Umbilical cord (tissue), 2 donors: Measurements from ENCODE around the gene LRP5. TPM values are rescaled to one million over a fixed set of nuclear protein-coding genes. Genes with fewer than 3 reads are reported as not detected.
A peak's percentile ranks its signal among the peaks of the same experiment; 100 is the strongest.
"Not testable (repeated sequence)": the region's sequence is repeated elsewhere in the genome, so short reads cannot be mapped to it uniquely, and the experiment has no call there.

Experiments
- DNase-seq: peaks from one replicate; pipeline ENCODE4 v3.0.0-alpha.2; 2015; ENCODE audit warnings: low spot score
- total RNA-seq: library from RNA; depleted of rRNA; stranded (reverse); fragments of >200 nt; gene quantifications from one replicate; pipeline ENCODE4 v1.2.3, GENCODE V29; 2014; ENCODE audit warnings: low replicate concordance; ENCODE audit not compliant: insufficient read depth

Gene LRP5
- total RNA-seq, 1 donor from 2014 or later: 50.6 TPM

DNA sequence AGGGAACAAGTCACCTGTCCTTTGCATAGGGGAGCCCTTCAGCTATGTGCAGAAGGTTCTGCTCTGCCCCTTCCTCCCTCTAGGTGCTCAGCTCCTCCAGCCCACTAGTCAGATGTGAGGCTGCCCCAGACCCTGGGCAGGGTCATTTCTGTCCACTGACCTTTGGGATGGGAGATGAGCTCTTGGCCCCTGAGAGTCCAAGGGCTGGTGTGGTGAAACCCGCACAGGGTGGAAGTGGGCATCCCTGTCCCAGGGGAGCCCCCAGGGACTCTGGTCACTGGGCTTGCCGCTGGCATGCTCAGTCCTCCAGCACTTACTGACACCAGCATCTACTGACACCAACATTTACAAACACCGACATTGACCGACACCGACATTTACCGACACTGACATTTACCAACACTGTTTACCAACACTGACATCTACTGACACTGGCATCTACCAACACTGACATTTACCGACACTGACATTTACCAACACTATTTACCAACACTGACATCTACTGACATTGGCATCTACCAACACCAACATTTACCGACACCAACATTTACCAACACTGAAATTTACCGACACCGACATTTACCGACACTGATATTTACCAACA lies 76.3 kb downstream of the LRP5 start:
- DNase-seq: no peak

GRCh38 chr11:68390315-68390714 lies 77.9 kb downstream of the LRP5 start:
- no peak for DNase-seq

- DNase-seq: no peak
Observed at GRCh38 chr11:68392822-68393221, 80.4 kb downstream of the LRP5 start.

DNA sequence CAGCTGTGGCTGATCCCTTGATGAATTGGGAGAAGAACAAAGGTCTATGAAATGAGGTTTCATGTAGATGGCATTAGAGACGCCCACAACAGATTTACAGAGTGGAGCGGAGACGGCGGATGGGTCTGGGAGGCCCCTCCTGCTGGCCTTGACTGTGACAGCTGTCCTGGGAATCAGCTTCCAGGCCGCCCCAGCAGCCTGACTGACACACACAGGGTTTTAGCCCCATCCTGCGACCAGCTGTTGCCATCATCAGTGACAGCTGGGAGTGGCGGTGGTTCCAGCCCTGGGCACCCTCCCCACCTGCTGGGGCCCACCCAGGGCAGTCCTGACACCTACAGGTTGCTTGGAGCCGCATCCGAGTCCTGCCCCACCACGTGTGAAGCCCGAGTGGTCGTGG lies 84.1 kb downstream of the LRP5 start:
- no peak for DNase-seq

DNA sequence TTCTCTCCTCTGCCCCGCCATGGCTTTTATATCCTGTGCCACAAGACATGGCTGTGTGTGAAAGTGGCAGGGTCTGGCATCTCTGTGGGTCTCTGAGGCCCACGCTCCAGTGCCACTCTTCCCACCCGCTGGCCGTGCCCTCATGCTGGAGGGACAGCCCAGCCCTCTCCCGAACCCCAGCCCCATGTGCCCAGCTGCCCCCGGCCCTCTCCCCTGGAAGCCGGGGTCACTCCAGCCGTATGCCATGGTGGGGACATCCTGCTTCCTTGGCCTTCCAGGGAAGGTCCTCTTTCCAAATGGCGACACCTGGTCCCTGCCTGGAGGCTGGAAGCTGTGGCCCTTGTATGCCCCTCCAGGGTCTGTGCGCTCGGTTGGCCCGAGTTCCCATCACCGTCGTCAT lies 84.9 kb downstream of the LRP5 start:
- DNase-seq: no peak

DNA sequence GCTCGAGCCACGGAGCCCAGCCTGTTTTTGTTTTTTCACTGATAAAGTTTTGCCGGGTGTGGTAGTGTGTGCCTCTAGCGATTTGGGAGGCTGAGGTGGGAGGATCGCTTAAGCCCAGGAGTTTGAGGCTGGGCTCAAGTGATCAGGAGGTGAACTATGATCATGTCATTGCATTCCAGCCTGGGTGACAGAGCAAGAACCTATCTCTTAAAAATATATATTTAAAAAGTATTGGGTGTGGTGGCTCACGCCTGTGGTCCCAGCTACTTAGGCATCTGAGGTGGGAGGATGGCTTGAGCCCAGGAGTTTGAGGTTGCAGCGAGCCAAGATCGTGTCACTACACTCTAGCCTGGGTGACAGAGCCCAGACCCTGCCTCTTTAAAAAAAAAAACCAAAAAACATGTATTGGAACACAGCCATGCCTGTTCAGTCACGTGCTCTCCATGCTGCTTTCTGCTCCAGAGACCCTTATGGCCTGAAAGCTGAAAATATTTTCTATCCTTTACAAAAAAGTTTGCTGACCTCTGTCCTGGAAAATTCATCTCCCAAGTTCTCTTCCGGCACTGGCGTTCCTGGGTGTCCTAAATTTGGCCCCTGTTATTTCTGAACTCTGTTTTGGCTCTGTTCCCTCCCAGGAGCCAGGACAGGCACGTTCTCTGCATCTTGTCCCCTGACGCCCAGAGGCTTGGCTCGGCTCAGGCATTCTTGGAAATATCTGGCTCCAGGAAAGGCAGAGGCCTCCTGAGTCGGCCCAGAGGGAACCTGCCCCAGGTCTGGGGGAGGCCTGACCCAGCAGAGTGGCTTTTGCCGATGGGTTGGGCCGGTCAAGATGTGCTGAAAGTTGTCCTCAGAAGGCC lies 86.8 kb downstream of the LRP5 start:
- DNase-seq: peak; percentile 78

DNA sequence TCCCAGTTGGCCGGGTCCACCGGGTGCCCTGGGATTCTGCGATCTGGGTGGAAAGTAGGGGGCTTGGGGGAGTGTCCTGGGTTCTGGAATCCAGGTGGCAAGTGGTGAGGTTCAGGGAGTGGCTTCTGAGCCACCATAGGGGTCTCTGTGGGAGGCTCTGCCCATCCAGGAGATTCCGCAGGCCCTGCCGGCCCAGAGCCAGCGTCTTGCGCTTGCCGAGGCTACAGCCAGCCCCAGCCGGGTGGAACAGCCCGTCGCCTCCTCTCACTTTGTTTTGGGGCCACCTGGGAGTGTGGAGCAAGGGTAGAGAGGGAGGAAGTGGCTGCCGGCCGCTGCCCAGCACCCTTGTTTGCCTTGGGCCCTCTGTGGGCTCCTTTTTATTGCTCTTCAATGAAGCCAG lies 87.5 kb downstream of the LRP5 start:
- DNase-seq: no peak

GRCh38 chr11:68400584-68400983 lies 88.2 kb downstream of the LRP5 start:
- not testable (repeated sequence) for DNase-seq

GRCh38 chr11:68401856-68402255 lies 89.5 kb downstream of the LRP5 start:
- DNase-seq: no peak

DNA sequence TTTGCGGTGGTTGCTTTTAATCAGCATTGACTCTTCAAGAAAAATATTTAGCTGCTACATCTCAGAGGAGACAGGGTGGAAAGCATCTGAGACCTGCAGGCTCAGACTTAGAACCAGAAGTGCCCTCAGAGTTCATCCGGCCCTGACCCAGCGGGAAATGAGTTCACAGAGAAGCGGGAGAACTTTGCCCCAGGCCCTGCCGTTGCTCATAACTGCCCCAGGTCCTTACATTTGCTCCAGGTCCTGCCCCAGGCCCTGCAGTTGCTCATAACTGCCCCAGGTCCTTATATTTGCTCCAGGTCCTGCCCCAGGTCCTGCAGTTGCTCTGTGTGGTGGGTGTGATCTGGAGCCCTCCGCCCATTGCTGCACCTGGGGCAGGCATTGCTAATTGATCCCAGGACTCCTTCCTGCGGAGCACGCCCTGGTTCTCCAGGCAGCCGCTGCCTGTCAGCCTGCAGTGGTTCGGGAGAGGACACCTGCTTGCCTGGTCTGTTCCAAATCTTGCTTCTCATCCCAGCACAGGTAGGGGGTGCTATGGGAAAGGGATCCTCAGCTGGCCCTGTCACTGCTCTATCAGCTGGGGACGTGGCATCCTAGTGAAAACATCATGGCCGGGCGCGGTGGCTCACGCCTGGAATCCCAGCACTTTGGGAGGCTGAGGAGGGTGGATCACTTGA lies 90.1 kb downstream of the LRP5 start:
- DNase-seq: no peak

DNA sequence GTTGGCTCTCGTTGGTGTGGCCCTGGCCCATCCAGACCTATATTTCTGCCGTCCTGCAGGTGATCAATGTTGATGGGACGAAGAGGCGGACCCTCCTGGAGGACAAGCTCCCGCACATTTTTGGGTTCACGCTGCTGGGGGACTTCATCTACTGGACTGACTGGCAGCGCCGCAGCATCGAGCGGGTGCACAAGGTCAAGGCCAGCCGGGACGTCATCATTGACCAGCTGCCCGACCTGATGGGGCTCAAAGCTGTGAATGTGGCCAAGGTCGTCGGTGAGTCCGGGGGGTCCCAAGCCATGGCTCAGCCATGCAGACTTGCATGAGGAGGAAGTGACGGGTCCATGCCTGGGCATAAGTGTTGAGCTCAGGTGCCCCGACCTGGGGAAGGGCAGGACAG lies 91.0 kb downstream of the LRP5 start:
- DNase-seq: no peak

DNA sequence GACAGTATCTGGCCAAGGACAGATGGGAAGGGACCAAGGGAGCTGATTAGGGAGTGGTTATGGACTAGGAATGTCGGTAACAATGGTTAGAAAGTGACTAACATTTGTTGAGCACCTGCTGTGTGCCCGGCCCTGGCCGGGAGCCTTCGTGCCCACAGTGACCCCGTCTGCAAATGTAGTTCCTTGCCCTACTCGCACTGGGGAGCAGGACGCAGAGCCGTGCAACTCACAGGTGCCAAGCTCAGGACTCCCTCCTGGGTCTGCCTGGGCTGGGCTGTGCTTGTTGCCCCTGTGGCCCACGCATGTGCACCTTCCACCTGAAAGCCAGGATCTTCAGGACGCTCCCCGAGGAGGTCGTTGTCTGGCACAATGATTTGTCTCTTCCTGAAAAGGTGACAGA lies 91.4 kb downstream of the LRP5 start:
- no peak for DNase-seq

DNA sequence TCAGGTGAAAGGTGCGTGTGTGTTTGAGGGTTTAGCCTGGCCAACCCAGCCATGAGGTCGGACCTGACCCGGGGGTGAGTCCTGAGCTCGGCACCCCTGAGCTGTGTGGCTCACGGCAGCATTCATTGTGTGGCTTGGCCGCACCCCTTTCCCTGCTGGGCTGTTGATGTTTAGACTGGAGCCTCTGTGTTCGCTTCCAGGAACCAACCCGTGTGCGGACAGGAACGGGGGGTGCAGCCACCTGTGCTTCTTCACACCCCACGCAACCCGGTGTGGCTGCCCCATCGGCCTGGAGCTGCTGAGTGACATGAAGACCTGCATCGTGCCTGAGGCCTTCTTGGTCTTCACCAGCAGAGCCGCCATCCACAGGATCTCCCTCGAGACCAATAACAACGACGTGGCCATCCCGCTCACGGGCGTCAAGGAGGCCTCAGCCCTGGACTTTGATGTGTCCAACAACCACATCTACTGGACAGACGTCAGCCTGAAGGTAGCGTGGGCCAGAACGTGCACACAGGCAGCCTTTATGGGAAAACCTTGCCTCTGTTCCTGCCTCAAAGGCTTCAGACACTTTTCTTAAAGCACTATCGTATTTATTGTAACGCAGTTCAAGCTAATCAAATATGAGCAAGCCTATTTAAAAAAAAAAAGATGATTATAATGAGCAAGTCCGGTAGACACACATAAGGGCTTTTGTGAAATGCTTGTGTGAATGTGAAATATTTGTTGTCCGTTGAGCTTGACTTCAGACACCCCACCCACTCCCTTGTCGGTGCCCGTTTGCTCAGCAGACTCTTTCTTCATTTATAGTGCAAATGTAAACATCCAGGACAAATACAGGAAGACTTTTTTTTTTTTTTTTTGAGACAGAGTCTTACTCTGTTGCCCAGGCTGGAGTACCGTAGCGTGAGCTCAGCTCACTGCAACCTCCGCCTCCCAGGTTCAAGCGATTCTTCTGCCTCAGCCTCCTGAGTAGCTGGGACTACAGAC lies 94.2 kb downstream of the LRP5 start:
- DNase-seq: no peak

DNA sequence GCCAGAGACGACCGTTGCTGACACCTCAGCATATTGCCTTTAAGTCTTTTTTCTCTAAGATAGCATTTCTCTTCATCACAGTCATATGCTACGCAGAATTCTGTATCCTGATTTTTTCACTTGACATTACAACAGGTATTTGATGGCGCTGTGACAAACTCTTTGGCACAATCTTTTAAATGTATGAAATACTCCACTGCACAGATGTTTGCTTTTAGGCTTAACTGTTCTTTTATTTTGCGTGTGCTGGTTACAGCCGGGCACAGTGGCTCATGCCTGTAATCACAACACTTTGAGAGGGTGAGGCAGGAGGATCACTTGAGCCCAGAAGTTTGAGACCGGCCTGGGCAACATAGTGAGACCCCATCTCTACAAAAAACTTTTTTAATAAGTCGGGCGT lies 96.1 kb downstream of the LRP5 start:
- no peak for DNase-seq

DNA sequence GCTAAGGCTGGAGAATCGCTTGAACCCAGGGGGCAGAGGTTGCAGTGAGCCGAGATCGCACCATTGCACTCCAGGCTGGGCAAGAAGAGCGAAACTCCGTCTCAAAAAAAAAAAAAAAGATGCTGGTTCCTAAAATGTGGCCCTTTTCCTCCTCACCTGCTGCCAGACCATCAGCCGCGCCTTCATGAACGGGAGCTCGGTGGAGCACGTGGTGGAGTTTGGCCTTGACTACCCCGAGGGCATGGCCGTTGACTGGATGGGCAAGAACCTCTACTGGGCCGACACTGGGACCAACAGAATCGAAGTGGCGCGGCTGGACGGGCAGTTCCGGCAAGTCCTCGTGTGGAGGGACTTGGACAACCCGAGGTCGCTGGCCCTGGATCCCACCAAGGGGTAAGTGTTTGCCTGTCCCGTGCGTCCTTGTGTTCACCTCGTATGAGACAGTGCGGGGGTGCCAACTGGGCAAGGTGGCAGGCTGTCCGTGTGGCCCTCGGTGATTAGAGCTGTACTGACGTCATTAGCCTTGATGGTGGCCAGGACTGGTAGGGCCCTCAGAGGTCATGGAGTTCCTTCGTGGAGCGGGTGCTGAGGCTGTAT lies 97.5 kb downstream of the LRP5 start:
- DNase-seq: no peak

DNA sequence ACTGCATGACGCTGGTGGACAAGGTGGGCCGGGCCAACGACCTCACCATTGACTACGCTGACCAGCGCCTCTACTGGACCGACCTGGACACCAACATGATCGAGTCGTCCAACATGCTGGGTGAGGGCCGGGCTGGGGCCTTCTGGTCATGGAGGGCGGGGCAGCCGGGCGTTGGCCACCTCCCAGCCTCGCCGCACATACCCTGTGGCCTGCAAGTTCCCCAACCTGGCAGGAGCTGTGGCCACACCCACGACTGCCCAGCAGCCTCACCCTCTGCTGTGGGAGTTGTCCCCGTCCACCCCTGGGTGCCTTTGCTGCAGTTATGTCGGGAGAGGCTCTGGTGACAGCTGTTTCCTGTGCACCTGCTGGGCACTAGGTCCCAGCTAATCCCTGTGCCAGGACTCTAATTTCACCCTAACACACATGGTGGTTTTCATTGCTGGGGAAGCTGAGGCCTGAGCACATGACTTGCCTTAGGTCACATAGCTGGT lies 99.2 kb downstream of the LRP5 start:
- no peak for DNase-seq

- no peak for DNase-seq
Observed at GRCh38 chr11:68412593-68413475, 100.4 kb downstream of the LRP5 start.

DNA sequence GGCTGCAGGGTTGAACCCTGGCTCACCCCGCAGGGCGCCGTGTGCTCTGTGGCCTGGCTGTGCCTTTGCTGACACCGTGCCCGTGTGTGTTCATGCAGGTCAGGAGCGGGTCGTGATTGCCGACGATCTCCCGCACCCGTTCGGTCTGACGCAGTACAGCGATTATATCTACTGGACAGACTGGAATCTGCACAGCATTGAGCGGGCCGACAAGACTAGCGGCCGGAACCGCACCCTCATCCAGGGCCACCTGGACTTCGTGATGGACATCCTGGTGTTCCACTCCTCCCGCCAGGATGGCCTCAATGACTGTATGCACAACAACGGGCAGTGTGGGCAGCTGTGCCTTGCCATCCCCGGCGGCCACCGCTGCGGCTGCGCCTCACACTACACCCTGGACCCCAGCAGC lies 101.2 kb downstream of the LRP5 start:
- no peak for DNase-seq

DNA sequence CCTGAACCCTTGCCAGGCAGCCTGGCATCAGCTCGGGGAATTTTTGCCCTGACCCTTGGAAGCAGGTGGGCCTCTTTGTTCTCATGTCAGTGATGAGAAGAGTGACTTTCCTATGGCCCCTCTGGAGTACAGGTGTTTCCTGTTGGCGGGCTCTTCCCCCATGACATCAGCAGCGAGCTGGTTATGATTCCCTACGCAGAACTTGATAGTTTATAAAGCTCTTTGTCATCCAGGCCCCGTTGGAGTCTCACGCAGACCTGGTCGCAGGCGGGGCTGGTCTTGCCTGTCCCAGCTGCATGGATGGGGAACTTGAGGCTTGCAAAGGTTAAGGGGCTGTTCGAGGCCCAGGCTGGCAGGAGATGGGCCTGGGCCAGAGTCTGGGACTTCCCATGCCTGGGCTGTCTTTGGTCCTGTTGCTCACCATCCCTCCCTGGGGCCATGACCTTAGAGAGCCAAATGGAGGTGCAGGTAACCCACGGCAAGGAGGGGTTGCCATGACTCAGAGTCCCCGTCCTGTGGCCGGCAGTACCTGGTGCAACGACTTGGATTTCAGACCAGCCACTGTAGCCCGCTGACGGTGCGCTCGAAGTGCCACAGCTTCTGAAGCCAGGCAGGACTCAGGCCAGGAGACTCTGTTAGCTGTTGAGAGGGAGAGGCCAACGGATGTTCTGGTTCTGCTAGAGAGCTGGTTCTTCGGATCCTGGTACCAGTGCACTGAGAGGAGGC lies 102.3 kb downstream of the LRP5 start:
- no peak for DNase-seq
